Neural cell (in vitro differentiated cells): ENCODE data around the gene DRAP1. TPM values are rescaled to one million over a fixed set of nuclear protein-coding genes. Genes with fewer than 3 reads are reported as not detected.

ENCODE experiments used
- H2AFZ ChIP-seq: fragments of 200-600, 300-800 bp; sonication (generic), shearing (Covaris generic); 2 replicates; pipeline ENCODE4 v1.6.0; 2014; ENCODE audit warnings: low read depth, mild to moderate bottlenecking, antibody characterized with exemption, low read length, moderate library complexity
- H3F3A ChIP-seq: fragments of 200-600 bp; shearing (Covaris generic); 2 replicates; pipeline ENCODE4 v1.6.1; 2016; ENCODE audit warnings: mild to moderate bottlenecking, moderate library complexity, mixed read lengths, antibody characterized with exemption, low read length; ENCODE audit not compliant: insufficient read depth, poor library complexity, severe bottlenecking
- H3K27ac ChIP-seq: fragments of 200-600, 300-800 bp; sonication (generic), shearing (Covaris generic); 2 replicates; pipeline ENCODE4 v1.5.1; 2014; ENCODE audit warnings: mild to moderate bottlenecking, low read length, moderate library complexity
- H3K27me3 ChIP-seq: fragments of 300-800, 200-600 bp; sonication (generic), shearing (Covaris generic); 2 replicates; pipeline ENCODE4 v1.6.0; 2014; ENCODE audit warnings: mild to moderate bottlenecking, low read depth, low read length, moderate library complexity; ENCODE audit not compliant: insufficient read depth
- H3K36me3 ChIP-seq: fragments of 300-800, 200-600 bp; sonication (generic), shearing (Covaris generic); 2 replicates; pipeline ENCODE4 v1.5.1; 2014; ENCODE audit warnings: mild to moderate bottlenecking, antibody characterized with exemption, low read length, moderate library complexity; ENCODE audit not compliant: insufficient read depth
- H3K4me2 ChIP-seq: fragments of 300-800, 200-600 bp; sonication (generic), shearing (Covaris generic); 2 replicates; pipeline ENCODE4 v1.6.0; 2014; ENCODE audit warnings: mild to moderate bottlenecking, low read length
- H3K4me3 ChIP-seq: fragments of 300-800, 200-600 bp; sonication (generic), shearing (Covaris generic); 2 replicates; pipeline ENCODE4 v1.5.1; 2014; ENCODE audit warnings: mild to moderate bottlenecking, low read length, moderate library complexity
- H3K79me2 ChIP-seq: fragments of 200-600 bp; shearing (Covaris generic); replicated peaks from 2 replicates; pipeline ENCODE4 v1.6.0; 2014; ENCODE audit warnings: mild to moderate bottlenecking, low read length, moderate library complexity; ENCODE audit not compliant: insufficient read depth
- H3K9ac ChIP-seq: fragments of 300-800, 200-600 bp; sonication (generic), shearing (Covaris generic); 2 replicates; pipeline ENCODE4 v1.6.1; 2016; ENCODE audit warnings: mild to moderate bottlenecking, low read length, mixed read lengths
- H3K9me2 ChIP-seq: fragments of 200-600 bp; shearing (Covaris generic); 2 replicates; pipeline ENCODE4 v1.6.1; 2016; ENCODE audit warnings: mild to moderate bottlenecking, low read length, mixed read lengths; ENCODE audit not compliant: insufficient read depth
- H3K9me3 ChIP-seq: fragments of 200-600, 300-800 bp; sonication (generic), shearing (Covaris generic); 2 replicates; pipeline ENCODE4 v1.6.1; 2016; ENCODE audit warnings: mild to moderate bottlenecking, mixed run types, low read length, moderate library complexity, mixed read lengths
- H4K20me1 ChIP-seq: fragments of 200-600 bp; shearing (Covaris generic); 2 replicates; pipeline ENCODE4 v1.6.1; 2016; ENCODE audit warnings: mild to moderate bottlenecking, mixed run types; ENCODE audit not compliant: insufficient read depth
- CTCF ChIP-seq: fragments of 450-650 bp; IDR thresholded peaks from 2 replicates; pipeline ENCODE4 v1.5.1; 2014; ENCODE audit warnings: antibody characterized with exemption, mild to moderate bottlenecking, moderate library complexity; ENCODE audit not compliant: poor library complexity, severe bottlenecking
- EP300 ChIP-seq: fragments of 450-650 bp; conservative IDR thresholded peaks from 2 replicates; pipeline ENCODE4 v1.6.1; 2014; ENCODE audit warnings: antibody characterized with exemption, mild to moderate bottlenecking, moderate library complexity; ENCODE audit not compliant: poor library complexity, severe bottlenecking
- EZH2 ChIP-seq: fragments of 200-600, 300-800 bp; shearing (Covaris generic), sonication (generic); IDR thresholded peaks from 2 replicates; pipeline ENCODE4 v1.6.1; 2014; ENCODE audit warnings: antibody characterized with exemption, low read length, borderline replicate concordance, mild to moderate bottlenecking; ENCODE audit not compliant: insufficient read depth, poor library complexity, severe bottlenecking
- MXI1 ChIP-seq: fragments of 450-650 bp; conservative IDR thresholded peaks from 2 replicates; pipeline ENCODE4 v1.6.1; 2014; ENCODE audit warnings: antibody characterized with exemption, mild to moderate bottlenecking; ENCODE audit not compliant: poor library complexity, severe bottlenecking
- POLR2AphosphoS5 ChIP-seq: IDR thresholded peaks from 2 replicates; pipeline ENCODE4 v1.6.1; 2012
- RAD21 ChIP-seq: fragments of 450-650 bp; conservative IDR thresholded peaks from 2 replicates; pipeline ENCODE4 v1.6.1; 2014; ENCODE audit warnings: antibody characterized with exemption, mild to moderate bottlenecking, moderate library complexity
- SMC3 ChIP-seq: fragments of 450-650 bp; conservative IDR thresholded peaks from 2 replicates; pipeline ENCODE4 v1.6.1; 2014; ENCODE audit warnings: antibody characterized with exemption, mild to moderate bottlenecking, moderate library complexity; ENCODE audit not compliant: poor library complexity
- TAF1 ChIP-seq: IDR thresholded peaks from 2 replicates; pipeline ENCODE4 v1.6.1; 2012; ENCODE audit warnings: low read depth
- polyA plus RNA-seq: library from polyadenylated mRNA; depleted of rRNA; stranded (reverse); fragments of >200 nt; gene quantifications from 2 replicates; pipeline ENCODE4 v1.2.3, GENCODE V29; 2014
- TF ChIP-seq, protein P1 (sequence below): IDR thresholded peaks from 2 replicates; pipeline ENCODE4 v1.6.1; 2012; ENCODE audit warnings: borderline replicate concordance

Gene DRAP1
- polyA plus RNA-seq, 1 donor from 2014 or later = 242 TPM

GRCh38 chr11:65907878-65908277, 11.3 kb upstream of the DRAP1 start:
- H3K27me3 ChIP-seq = peaks cover 15% of the 10 kb centered on the region
- H3K79me2 ChIP-seq = no peaks in the 10 kb centered on the region
- H3K9me3 ChIP-seq = no peaks in the 10 kb centered on the region
- no peak overlapping the region for H3K4me2 ChIP-seq
- no peak overlapping the region for H3K4me3 ChIP-seq
- TF ChIP-seq MXI1 (no peak), EP300 (no peak), RAD21 (no peak), EZH2 (no peak), TAF1 (no peak), CTCF (no peak), POLR2AphosphoS5 (no peak), SMC3 (no peak)
- TF ChIP-seq, protein P1, sequence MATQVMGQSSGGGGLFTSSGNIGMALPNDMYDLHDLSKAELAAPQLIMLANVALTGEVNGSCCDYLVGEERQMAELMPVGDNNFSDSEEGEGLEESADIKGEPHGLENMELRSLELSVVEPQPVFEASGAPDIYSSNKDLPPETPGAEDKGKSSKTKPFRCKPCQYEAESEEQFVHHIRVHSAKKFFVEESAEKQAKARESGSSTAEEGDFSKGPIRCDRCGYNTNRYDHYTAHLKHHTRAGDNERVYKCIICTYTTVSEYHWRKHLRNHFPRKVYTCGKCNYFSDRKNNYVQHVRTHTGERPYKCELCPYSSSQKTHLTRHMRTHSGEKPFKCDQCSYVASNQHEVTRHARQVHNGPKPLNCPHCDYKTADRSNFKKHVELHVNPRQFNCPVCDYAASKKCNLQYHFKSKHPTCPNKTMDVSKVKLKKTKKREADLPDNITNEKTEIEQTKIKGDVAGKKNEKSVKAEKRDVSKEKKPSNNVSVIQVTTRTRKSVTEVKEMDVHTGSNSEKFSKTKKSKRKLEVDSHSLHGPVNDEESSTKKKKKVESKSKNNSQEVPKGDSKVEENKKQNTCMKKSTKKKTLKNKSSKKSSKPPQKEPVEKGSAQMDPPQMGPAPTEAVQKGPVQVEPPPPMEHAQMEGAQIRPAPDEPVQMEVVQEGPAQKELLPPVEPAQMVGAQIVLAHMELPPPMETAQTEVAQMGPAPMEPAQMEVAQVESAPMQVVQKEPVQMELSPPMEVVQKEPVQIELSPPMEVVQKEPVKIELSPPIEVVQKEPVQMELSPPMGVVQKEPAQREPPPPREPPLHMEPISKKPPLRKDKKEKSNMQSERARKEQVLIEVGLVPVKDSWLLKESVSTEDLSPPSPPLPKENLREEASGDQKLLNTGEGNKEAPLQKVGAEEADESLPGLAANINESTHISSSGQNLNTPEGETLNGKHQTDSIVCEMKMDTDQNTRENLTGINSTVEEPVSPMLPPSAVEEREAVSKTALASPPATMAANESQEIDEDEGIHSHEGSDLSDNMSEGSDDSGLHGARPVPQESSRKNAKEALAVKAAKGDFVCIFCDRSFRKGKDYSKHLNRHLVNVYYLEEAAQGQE = no peak
- H3F3A ChIP-seq = no peaks in the 10 kb centered on the region
- no peak overlapping the region for H3K9ac ChIP-seq
- no peak overlapping the region for H3K27ac ChIP-seq
- no peaks in the 10 kb centered on the region for H4K20me1 ChIP-seq
- H3K36me3 ChIP-seq = no peaks in the 10 kb centered on the region
- H3K9me2 ChIP-seq = no peaks in the 10 kb centered on the region
- H2AFZ ChIP-seq = no peak overlapping the region

DNA sequence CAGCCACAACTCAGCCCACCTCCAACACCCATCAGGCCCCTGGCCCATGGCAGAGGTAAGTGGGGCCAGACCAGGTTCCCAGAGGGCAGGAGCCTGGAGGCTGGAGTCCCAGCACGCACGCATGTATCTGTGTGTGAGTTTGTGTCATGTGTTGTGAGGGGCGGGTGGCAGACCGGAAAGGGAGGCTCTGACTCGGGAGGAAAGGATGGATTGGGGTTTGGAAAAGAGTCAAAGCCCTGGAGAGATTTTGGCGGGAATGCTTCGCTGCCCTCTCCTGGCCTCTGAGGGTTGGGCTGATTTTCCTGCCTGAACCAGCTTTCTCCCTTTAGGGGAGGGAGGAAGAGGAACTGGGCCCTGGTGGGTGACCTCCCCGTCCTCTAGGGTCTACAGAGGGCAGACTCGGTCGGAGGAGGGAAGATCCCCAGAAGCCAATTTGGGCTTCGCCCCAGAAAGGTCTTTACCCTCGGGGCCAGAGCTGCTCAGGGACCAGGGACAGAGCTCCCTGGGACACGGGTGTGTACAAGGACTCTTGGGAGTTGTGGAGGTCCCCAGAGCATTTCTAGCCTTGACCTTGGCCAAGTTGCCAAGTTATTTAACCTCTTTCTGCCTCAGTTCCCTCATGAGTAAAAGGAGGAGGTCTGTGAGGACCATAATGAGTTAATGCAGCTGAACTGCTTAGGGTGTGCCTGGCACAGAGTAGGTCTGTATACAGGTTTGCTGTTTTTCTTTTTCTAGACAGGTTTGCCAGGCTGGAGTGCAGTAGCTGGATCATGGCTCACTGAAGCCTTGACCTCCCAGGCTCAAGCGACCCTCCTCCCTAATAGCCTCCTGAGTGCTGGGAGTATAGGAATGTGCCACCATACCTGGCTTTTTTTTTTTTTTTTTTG, 7.3 kb upstream of the DRAP1 start:
- H3K4me3 ChIP-seq = no peak overlapping the region
- no peak overlapping the region for H2AFZ ChIP-seq
- no peaks in the 10 kb centered on the region for H4K20me1 ChIP-seq
- TF ChIP-seq CTCF = peak; percentile 31
- TF ChIP-seq POLR2AphosphoS5 = no peak
- no peak for TF ChIP-seq RAD21
- no peak for TF ChIP-seq EP300
- TF ChIP-seq, protein P1 = no peak
- no peak for TF ChIP-seq TAF1
- TF ChIP-seq MXI1 = no peak
- TF ChIP-seq EZH2 = no peak
- H3K9me3 ChIP-seq = no peaks in the 10 kb centered on the region
- no peaks in the 10 kb centered on the region for H3F3A ChIP-seq
- no peak overlapping the region for H3K27ac ChIP-seq
- no peaks in the 10 kb centered on the region for H3K36me3 ChIP-seq
- H3K79me2 ChIP-seq = no peaks in the 10 kb centered on the region
- no peak overlapping the region for H3K9ac ChIP-seq
- H3K4me2 ChIP-seq = no peak overlapping the region
- peaks cover 2% of the 10 kb centered on the region for H3K27me3 ChIP-seq
- H3K9me2 ChIP-seq = no peaks in the 10 kb centered on the region
